Neural crest cell (in vitro differentiated cells): Measurements from ENCODE around the gene BRD8. TPM values are rescaled to one million over a fixed set of nuclear protein-coding genes. Genes with fewer than 3 reads are reported as not detected.

Experiments used
- DNase-seq: peaks from one replicate; pipeline ENCODE4 v3.0.0; 2021; ENCODE audit warnings: low read depth, mixed read lengths, low spot score
- H3K27ac Mint-ChIP-seq: one replicate; pipeline ENCODE4 v1.8.0; 2021; ENCODE audit warnings: mild to moderate bottlenecking, mixed read lengths; ENCODE audit not compliant: unreplicated experiment
- H3K27me3 Mint-ChIP-seq: 2 replicates; pipeline ENCODE4 v1.8.0; 2021; ENCODE audit warnings: low read depth, mild to moderate bottlenecking, mixed read lengths
- H3K36me3 Mint-ChIP-seq: 2 replicates; pipeline ENCODE4 v1.8.0; 2021; ENCODE audit warnings: low read depth, mild to moderate bottlenecking, mixed read lengths
- H3K4me1 Mint-ChIP-seq: 2 replicates; pipeline ENCODE4 v1.8.0; 2021; ENCODE audit warnings: mixed read lengths
- H3K4me3 Mint-ChIP-seq: one replicate; pipeline ENCODE4 v1.8.0; 2021; ENCODE audit warnings: mild to moderate bottlenecking, mixed read lengths
- H3K9me3 Mint-ChIP-seq: 2 replicates; pipeline ENCODE4 v1.8.0; 2021; ENCODE audit warnings: mixed read lengths
- long read RNA-seq: library from polyadenylated mRNA; unstranded; transcript quantifications from one replicate; pipeline ENCODE4 v2.0.0, GENCODE V29; 2020
- total RNA-seq: library from RNA; stranded (reverse); gene quantifications from 2 replicates; pipeline ENCODE4 v1.2.1, GENCODE V29; 2021
- TF ChIP-seq, protein P1 (sequence below): fragments of 200-600 bp; sonication (generic); conservative IDR thresholded peaks from 2 replicates; pipeline ENCODE4 v1.5.0; 2021; ENCODE audit warnings: antibody characterized with exemption, mild to moderate bottlenecking

The BRD8 gene, protein sequence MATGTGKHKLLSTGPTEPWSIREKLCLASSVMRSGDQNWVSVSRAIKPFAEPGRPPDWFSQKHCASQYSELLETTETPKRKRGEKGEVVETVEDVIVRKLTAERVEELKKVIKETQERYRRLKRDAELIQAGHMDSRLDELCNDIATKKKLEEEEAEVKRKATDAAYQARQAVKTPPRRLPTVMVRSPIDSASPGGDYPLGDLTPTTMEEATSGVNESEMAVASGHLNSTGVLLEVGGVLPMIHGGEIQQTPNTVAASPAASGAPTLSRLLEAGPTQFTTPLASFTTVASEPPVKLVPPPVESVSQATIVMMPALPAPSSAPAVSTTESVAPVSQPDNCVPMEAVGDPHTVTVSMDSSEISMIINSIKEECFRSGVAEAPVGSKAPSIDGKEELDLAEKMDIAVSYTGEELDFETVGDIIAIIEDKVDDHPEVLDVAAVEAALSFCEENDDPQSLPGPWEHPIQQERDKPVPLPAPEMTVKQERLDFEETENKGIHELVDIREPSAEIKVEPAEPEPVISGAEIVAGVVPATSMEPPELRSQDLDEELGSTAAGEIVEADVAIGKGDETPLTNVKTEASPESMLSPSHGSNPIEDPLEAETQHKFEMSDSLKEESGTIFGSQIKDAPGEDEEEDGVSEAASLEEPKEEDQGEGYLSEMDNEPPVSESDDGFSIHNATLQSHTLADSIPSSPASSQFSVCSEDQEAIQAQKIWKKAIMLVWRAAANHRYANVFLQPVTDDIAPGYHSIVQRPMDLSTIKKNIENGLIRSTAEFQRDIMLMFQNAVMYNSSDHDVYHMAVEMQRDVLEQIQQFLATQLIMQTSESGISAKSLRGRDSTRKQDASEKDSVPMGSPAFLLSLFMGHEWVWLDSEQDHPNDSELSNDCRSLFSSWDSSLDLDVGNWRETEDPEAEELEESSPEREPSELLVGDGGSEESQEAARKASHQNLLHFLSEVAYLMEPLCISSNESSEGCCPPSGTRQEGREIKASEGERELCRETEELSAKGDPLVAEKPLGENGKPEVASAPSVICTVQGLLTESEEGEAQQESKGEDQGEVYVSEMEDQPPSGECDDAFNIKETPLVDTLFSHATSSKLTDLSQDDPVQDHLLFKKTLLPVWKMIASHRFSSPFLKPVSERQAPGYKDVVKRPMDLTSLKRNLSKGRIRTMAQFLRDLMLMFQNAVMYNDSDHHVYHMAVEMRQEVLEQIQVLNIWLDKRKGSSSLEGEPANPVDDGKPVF
- total RNA-seq, result 101 and 108 TPM in 2 replicates
- long read RNA-seq, transcript BRD8-203 (21 exons, 2,982 nt), result major isoform, 22 of 109 reads
- long read RNA-seq, transcript BRD8-201 (22 exons, 3,198 nt), result minor isoform, 8 of 109 reads
- long read RNA-seq, partial matches to known transcripts, result 40 of 109 reads
- long read RNA-seq, other reads (novel, unspliced or antisense), result 35 of 109 reads

DNA sequence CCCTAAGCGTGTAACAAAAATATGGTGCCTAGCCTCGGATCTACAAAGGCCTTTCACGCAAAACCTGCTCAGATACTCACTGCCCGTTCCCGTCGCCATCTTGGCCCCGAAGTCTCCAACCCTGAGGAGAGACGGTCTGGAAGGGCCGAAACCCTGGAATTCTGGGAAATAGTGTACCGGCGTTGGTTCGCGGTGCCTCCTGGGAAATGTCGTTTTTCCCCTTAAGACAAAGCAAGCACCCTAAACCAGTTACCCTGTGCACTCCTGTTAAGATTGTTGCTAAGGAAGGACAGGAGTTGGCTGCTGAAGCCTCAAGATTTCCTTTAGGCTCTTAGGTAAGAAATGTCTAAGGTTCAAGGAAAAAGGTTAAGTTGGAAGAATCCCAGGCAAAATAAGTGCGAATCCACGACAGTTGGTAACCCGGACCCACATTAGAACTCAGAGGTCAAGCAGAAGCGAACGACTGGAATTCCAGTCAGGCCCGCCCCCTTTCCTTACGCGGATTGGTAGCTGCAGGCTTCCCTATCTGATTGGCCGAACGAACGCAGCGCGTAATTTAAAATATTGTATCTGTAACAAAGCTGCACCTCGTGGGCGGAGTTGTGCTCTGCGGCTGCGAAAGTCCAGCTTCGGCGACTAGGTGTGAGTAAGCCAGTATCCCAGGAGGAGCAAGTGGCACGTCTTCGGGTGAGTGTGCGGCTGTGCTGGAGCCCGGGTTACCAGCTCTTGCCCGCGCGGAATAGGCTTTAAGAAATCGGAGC lies at the start of gene BRD8, which contains the start of gene KIF20A:
TSS of gene BRD8 (minus strand) at position 115 of the 761 bp plus-strand sequence. CDS start at position 99, 16 bp downstream.
TSS of gene KIF20A (plus strand) at position 597 of the 761 bp plus-strand sequence. CDS start 569 bp downstream, outside the sequence.
- Mint-ChIP-seq H3K27ac (no peak within 1 kb of the TSS), H3K9me3 (no peaks in the 10 kb centered on the region), H3K36me3 (peaks cover 5% of the 10 kb centered on the region), H3K4me1 (peaks cover 21% of the 10 kb centered on the region), H3K27me3 (no peaks in the 10 kb centered on the region), H3K4me3 (no peak within 1 kb of the TSS)
- DNase-seq, result peak; percentile 89
- TF ChIP-seq, protein P1, sequence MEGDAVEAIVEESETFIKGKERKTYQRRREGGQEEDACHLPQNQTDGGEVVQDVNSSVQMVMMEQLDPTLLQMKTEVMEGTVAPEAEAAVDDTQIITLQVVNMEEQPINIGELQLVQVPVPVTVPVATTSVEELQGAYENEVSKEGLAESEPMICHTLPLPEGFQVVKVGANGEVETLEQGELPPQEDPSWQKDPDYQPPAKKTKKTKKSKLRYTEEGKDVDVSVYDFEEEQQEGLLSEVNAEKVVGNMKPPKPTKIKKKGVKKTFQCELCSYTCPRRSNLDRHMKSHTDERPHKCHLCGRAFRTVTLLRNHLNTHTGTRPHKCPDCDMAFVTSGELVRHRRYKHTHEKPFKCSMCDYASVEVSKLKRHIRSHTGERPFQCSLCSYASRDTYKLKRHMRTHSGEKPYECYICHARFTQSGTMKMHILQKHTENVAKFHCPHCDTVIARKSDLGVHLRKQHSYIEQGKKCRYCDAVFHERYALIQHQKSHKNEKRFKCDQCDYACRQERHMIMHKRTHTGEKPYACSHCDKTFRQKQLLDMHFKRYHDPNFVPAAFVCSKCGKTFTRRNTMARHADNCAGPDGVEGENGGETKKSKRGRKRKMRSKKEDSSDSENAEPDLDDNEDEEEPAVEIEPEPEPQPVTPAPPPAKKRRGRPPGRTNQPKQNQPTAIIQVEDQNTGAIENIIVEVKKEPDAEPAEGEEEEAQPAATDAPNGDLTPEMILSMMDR, result no peak

DNA sequence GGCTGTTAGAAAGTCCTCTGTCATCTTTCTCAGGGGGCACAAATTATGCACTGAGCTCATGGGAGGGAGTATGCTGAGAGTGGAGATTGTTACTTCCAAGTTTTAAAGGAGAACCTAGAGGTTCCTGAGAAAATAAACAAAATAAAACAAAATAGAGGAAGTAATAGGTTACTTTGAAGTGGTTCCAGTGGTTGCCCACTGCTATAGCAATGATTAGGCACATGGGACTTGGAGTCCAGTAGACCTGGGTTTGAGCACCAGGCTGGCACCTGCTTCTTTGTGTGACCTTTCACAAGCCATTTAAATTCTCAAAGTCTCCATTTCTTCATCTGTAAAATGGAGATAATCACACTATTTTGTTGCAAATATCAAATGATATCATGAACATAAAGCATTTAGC lies 48.5 kb upstream of the BRD8 start:
- peaks cover 7% of the 10 kb centered on the region for H3K9me3 Mint-ChIP-seq

DNA sequence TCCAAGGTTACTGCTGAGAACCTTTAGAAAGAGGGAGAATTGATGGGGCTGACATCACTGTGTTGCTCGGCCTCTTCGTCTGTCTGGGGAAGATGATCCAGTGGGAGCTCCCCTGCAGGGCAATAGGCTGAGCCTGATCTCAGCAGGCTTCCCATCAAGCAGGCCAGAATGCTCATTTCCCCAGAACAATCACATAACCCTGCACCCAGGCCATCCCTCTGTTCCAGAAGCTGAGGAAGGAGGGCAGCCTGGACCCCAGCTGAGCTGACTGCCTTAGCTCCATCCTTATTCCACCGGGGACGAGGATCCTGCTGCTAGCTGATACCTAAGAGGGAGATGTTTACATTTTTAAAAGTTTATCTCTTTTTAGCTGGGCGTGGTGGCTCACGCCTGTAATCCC lies 46.3 kb upstream of the BRD8 start:
- Mint-ChIP-seq H3K4me1 (peaks cover 7% of the 10 kb centered on the region), H3K27me3 (no peaks in the 10 kb centered on the region), H3K9me3 (peaks cover 7% of the 10 kb centered on the region), H3K27ac (no peak overlapping the region), H3K36me3 (no peaks in the 10 kb centered on the region), H3K4me3 (no peak overlapping the region)
- TF ChIP-seq, protein P1, result no peak
- DNase-seq, result no peak

More for the DNA sequence above, 48.5 kb upstream of the BRD8 start:
- H3K27me3 Mint-ChIP-seq, result no peaks in the 10 kb centered on the region
- no peak for DNase-seq
- peaks cover 7% of the 10 kb centered on the region for H3K4me1 Mint-ChIP-seq
- H3K36me3 Mint-ChIP-seq, result no peaks in the 10 kb centered on the region
- no peak overlapping the region for H3K27ac Mint-ChIP-seq
- no peak overlapping the region for H3K4me3 Mint-ChIP-seq
- TF ChIP-seq, protein P1, result no peak

DNA sequence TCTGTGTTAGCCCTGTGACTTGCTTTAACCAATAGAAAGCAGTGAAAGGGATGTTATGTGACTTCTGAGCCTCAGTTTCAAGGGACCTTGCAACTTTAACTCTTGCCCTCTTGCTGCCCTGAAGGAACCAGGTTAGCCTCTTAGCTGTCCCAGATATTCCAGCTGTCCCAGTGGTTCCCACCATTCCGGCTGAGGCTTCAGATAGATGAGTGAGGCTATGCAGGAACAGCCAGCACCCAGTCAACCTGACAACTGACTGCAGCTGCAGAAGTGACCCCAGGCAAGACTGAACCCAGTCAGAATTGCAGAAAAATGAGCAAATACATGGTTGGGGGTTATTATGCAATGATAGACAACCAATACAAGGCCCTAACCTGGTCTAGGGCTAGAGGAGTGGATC lies 45.1 kb upstream of the BRD8 start:
- peaks cover 7% of the 10 kb centered on the region for H3K4me1 Mint-ChIP-seq
- H3K9me3 Mint-ChIP-seq, result peaks cover 7% of the 10 kb centered on the region
- no peaks in the 10 kb centered on the region for H3K27me3 Mint-ChIP-seq
- H3K27ac Mint-ChIP-seq, result no peak overlapping the region
- no peaks in the 10 kb centered on the region for H3K36me3 Mint-ChIP-seq
- TF ChIP-seq, protein P1, result no peak
- DNase-seq, result no peak
- H3K4me3 Mint-ChIP-seq, result no peak overlapping the region
